VCaP (cell line): ENCODE results near the gene CD180.

ENCODE experiments used
- H3K27ac ChIP-seq: fragments of 450-650 bp; 2 replicates; pipeline ENCODE4 v1.5.1; 2017
- CTCF ChIP-seq: fragments of 450-650 bp; conservative IDR thresholded peaks from 2 replicates; pipeline ENCODE4 v1.5.1; 2017; ENCODE audit warnings: mild to moderate bottlenecking, moderate library complexity

CD180 gene

GRCh38 chr5:67203701-67204074, 7.1 kb upstream of the CD180 start:
- H3K27ac ChIP-seq: no peak overlapping the region

DNA sequence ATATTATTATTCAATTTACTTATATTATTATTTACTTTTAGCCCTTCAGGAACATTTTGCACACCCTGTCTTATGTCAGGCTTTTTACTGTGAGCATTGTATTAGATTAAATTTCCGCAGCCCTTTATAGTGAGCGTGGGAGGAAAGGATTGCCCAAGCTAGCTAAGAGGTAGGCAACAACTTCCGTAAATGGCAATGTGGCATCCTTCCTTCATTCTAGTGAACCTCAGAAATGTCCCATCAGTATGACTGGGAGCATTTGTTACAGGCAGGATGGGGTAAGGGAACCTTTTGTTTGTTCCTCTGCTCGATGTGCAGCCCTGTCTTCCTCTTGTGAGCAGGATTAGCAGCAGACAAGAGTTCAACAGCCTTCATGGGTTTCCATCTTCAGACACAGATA, 6.2 kb upstream of the CD180 start:
- TF ChIP-seq CTCF: no peak
- H3K27ac ChIP-seq: no peak overlapping the region

More at GRCh38 chr5:67203701-67204074, 7.1 kb upstream of the CD180 start:
- no peak for TF ChIP-seq CTCF

DNA sequence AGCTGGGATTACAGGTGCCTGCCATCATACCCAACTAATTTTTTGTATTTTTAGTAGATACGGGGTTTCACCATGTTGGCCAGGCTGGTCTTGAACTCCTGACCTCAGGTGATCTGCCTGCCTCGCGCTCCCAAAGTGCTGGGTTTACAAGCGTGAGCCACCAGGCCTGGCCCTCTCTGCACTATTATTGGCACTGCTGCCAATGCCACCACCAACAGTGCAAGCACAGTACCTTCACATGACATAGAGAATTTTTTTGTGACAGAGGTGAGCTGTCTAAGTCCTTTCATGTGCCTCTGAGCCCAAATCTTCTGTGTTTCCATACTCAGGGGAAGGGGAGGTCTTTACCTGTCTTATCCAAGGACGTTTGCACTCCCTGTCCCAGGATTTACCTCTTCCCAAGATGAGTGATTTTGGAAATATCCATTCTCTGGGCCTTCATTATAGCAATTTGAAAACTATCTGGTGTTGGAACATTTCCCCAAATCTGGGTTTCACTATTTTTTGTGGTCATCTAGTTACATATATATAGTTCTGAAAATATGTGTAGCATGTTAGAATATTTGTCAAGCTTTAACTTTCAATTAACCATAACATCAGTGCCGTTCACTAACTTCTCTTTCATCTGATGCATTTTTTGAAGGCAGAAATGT, 5.4 kb upstream of the CD180 start:
- no peak overlapping the region for H3K27ac ChIP-seq
- TF ChIP-seq CTCF: no peak

- H3K27ac ChIP-seq: no peak overlapping the region
- no peak for TF ChIP-seq CTCF
These were observed 4.4 kb upstream of the CD180 start for GRCh38 chr5:67200809-67201562.

GRCh38 chr5:67199859-67200258, 3.3 kb upstream of the CD180 start:
- no peak for TF ChIP-seq CTCF
- no peak overlapping the region for H3K27ac ChIP-seq

DNA sequence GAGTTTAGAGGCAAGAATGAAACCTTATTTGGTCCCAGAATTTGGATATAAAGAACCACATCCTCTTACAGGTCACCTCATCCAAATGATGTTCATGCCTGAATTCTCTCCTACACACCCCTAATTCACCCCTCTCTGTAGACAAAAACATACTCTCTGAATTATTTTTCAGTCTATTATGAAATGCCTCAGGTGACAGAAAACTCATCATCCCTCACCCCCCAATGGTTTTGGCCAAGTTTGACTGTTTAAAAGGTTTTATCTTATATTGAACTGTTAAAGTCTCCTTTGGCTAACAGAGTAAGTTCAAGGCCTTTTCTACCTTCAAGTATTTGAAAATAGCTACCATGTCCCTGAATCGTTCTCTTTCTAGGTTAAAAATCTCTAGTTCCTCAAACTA, 2.3 kb upstream of the CD180 start:
- no peak overlapping the region for H3K27ac ChIP-seq
- no peak for TF ChIP-seq CTCF

- TF ChIP-seq CTCF: no peak
- H3K27ac ChIP-seq: no peak overlapping the region
These were observed 937 bp upstream of the CD180 start for GRCh38 chr5:67197536-67197935.
